Cerebellar nuclear complex (tissue), 1 donor: Measurements from ENCODE around the gene TMBIM1.

ENCODE experiments used
- DNase-seq, 2 experiments: peaks; one replicate each; lab custom pipeline; 2025; lab: John Stamatoyannopoulos, UW

TMBIM1 gene

DNA sequence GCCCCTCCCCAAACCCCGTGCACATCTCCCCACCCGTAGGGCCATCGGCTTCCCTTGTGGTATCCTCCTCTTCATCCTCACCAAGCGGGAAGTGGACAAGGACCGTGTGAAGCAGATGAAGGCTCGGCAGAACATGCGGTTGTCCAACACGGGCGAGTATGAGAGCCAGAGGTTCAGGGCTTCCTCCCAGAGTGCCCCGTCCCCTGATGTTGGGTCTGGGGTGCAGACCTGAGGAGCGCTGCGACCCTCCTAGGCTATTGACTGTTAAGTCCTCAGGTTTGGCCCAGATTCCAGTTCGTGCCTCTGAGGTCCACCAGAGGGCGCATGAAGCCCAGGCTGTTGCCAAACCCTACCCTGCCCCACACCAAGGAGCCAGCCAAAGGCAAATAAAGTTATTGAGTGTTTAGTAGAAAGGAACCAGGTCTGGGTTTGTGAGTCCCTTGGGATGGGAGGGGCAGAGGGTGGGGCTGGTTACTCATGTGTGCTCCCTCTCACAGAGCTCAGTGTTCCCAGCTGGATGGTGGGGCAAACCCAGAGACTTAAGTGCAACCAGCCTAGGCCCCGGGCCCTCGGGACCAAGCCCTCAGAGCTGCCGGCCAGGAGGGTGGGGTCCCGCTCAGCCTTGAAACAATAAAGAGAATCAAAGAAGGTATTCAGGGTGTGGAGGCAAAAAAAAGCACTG, 19.6 kb downstream of the TMBIM1 start:
- peak in 1 of 2 experiments; percentile 42 for DNase-seq

DNA sequence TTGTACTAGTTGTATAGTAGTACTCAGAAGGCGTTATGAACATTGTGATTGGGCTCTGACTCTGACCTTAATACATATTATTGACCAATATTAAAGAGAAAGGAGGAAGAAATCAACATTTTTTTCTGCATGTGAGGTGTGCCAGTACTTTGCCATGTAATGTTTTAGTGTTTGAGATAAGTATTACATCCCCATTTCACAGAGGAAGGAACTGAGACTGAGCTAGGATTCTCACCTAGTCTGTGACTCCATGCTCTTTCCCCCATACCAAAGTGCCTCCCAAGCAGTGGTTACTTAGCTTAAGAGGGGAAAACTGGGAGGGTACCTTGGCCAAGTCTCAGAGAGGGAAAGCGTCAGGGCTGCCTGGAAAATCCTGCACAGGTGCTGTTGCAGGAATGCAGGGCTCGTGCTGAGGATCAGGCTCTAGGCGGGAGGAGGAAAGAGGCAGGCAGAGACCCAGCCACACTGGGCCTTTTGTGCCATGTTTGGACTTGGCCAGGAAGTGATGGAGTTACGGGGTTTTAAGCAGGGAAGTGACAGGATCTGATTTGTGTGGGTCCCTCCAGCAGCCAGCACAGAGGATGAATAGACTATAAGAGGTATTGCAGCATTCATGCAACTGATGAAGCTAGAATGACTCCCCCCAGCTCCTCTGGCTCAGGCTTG, 20.3 kb downstream of the TMBIM1 start:
- DNase-seq: no peak

DNA sequence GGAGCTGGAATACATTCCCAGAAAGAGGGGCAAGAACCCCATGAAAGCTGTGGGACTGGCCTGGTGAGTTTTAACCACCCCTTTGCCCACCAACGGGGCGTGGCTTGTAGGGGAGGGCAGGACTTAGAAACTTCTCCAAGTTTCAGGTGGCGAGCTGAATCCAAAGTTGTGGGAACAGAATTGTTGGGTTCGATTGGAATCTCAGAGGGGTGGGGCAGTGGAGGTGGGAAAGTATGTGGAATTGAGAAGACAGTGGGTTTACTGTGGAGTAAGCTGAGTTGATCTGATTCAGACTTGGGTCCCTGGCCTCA, 20.9 kb downstream of the TMBIM1 start:
- DNase-seq: no peak

DNA sequence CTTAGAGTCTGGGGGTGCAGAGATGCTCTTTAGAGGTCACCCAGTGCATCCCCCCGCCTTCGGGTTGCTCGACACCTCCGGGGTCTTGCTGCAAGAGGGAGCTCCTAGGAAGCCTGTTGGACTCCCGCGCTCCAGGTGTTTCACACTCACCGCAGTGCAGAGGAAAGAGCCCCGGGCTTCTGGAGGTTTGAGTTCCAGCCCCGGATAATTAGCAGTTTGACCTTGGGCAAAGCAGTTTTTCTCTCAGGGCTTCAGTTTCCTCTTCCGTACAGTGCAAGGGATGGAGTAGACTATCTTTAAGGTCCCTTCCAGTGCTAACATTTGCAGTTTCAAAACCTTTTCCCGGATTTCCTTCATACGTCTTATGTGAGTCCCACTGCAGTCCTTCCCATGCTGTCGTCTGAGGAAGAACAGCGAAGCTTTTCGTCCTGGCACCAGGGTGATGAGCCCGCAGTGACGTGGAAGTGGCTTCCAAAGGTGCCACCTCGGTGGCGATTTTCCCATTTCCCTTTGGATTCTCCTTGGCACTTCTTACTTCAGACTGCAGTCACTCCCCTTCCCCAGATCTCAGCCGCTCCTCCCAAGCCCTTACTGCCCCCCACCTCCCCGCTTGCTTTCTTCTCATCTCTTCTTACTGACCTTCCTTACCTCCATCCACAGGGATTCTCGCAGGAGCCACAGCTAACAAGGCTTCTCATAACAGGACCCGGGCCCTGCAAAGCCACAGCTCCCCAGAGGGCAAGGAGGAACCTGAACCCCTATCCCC, 21.4 kb downstream of the TMBIM1 start:
- DNase-seq: no peak

DNA sequence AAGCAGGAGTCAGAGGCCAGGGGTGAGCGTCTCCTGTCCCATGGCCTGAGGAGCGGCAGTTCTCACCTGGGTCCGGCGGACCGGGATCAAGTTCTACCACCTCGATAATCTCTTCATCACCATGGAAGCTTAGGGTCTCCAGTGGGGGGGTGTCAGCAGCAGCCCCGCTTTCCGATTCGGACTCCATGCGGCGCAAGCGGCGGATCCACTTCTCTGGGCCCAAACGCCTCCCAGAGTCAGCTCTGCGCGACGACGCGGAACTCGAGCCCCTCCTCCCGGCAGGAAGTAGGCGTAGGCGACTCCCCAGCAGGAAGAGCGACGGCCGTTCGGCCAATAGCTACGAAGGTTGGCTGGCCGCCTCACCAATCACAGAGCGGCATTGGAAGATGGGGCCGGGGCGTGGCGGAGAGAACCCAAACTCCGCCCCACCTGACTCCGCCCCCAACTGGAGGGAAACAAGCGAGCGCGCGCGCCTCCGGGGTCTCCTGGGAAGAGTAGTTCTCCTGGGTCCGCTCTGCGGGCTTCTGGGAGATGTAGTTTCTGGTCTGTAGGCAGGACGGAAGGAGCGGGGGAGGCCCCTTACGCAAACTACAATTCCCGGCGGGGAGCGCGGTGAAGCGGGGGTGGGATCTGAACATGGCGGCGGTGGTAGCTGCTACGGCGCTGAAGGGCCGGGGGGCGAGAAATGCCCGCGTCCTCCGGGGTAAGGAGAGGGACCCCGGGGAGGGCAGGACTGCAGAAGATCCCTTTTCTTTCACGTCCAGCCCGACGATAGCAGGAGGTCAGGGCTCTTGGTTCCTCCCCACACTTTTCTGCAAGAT, 22.2 kb downstream of the TMBIM1 start, which contains the start of the genes AAMP and PNKD:
Gene AAMP, minus strand, starts transcription at position 238 of the 821 bp plus-strand sequence. Its CDS starts 51 bp downstream, at position 187.
Gene PNKD, plus strand, starts transcription at position 620 of the 821 bp plus-strand sequence. Its CDS starts 17 bp downstream, at position 637.
- DNase-seq: peak; percentile 98 to 99

DNA sequence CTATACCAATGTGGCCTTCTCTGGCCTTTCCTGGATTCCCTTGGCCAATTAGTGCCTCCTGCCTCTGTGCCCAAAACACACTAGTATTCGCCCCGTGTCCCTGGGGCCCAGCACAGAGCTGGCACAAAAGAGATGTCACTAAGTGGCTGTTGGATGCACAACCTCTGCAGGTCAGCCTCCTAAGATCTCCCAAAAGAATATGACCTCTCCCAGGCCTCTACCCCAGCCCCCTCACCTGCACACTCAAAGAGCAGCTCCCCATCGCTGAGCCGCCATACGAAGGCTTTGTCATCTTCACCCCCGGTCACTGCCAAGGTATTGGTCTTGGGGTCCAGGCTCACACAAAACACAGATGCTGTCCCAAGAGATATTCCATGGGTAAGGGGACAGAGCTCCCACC, 25.0 kb downstream of the TMBIM1 start:
- DNase-seq: no peak

DNA sequence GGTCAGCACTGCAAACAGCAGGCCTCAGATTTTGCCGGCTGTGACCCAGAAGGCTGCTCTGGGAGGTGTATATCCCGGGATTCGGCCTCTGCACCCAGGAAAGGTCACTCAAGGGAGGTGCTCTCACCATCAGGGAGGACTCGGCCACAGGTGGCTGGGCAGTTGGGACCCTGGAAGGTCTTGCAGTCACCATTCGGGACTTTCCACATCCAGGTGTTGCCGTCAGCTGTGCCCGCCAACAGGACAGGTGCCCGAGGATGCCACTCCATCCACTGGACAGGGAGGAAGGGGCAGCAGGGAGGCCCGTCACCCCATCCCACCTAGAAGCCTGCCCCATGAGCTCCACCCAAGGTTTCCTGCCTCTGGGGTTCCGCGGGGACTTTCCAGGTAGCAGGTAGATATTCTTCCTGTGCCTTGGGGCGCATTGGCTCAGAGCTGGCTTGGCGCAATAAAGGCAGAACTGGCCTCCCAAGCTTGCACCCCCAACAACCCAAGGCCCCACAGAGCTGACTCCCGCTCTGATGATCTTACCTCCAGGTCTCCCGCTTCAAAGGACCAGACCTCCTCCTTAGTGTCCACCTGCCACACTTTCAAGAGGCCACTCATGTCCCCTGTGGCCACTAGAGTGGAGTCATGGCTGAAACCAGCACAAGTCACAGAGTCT, 25.9 kb downstream of the TMBIM1 start:
- DNase-seq: no peak

DNA sequence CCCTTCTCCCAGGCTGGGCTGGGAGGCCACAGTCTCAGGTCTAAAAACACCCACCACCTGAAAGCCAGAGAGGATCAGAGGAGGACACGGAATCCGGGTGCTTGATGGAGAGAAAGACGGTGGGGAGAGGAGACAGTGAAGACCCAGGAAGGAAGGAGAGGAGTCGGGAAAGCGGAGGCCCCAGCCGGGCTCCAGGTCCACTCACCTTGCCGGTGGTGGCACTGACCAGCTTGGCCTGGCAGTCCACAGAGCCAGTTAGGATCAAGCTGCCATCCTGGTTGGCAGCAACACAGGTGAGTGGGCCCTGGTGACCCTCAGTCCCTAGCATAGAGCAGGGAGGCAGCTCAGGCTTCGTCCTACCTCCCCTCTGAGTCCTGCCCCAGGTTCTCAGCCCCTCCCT, 26.7 kb downstream of the TMBIM1 start:
- no peak for DNase-seq

DNA sequence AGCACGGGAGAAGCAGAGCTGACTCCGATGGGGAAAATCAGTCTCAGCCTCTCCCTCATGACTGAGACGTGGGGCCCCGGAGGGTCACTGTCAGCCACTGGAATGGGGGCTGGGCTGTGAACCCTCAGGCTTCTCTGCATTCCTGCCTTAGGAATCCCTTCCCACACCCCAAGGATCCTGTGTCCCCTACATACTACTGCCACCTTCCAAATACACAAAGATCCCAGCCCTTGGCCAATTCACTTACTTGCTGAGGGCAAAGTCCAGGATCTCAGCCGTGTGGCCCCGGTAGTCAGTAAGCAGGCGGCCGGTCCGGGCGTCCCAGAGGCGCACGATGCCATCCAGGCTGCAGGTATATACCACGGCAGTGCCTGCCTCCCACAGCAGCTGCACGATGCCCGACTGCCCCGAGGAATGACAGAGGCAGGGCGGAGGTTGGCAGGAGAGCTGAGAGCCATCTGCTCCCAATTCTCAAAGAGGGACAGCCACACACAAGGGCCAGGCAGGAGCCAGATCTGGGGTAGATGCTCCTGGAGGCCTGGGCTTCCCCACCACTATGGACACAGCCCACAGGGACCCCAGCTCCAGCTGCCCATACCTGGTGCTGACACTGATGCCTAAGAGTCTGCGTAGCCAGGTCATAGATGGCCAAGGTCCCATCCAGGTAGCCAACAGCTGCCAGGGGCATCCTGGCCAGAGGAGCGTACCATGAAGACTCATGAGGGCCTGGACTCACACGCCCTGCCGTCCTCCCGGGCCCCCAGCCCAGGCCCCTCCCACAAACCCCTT, 27.3 kb downstream of the TMBIM1 start:
- DNase-seq: no peak

DNA sequence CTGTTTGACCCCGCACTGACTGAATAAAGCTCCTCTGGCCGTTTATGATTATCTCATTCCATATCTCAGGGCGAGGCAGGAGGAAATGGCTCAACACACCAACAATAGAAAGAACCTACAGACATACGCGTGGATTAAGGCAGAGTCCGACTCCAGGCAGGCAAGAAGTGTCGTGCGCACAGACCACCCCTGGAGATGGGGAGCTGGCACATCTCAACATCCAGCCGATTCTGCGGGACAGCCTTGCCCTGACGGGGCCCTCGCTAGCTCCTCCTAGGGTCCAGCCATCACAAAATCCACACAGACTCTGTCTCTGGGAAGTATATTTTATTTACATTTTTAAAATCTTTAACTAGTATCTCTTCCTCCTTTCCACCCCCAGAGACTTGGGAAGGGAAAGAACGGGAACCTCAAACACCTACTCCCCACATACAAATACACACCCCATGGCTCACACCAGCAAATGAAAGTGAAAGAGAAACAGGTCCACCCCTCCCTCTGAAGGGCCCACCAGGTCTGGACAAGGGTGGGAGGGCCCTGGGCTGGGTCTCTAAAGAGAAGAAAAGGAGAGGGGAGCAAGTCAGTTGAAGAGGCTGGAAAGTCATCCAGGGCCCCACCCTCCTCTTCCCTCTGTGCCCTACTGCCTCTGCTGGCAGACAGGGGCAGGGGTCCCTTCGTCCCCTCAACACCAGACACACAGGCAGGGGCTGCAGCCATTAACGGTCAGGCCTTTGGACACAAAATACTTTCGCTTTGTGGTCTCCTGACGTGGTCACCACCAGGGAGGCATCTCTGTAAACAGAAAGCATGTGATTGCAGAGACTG, 28.3 kb downstream of the TMBIM1 start:
- DNase-seq: no peak

DNA sequence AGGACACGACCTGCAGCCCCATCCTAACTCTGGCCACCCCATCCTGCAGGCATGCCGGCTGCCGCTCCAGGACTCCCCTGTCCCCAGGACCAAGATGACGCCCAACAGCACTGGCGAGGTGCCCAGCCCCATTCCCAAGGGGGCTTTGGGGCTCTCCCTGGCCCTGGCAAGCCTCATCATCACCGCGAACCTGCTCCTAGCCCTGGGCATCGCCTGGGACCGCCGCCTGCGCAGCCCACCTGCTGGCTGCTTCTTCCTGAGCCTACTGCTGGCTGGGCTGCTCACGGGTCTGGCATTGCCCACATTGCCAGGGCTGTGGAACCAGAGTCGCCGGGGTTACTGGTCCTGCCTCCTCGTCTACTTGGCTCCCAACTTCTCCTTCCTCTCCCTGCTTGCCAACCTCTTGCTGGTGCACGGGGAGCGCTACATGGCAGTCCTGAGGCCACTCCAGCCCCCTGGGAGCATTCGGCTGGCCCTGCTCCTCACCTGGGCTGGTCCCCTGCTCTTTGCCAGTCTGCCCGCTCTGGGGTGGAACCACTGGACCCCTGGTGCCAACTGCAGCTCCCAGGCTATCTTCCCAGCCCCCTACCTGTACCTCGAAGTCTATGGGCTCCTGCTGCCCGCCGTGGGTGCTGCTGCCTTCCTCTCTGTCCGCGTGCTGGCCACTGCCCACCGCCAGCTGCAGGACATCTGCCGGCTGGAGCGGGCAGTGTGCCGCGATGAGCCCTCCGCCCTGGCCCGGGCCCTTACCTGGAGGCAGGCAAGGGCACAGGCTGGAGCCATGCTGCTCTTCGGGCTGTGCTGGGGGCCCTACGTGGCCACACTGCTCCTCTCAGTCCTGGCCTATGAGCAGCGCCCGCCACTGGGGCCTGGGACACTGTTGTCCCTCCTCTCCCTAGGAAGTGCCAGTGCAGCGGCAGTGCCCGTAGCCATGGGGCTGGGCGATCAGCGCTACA, 29.4 kb downstream of the TMBIM1 start:
- DNase-seq: no peak

DNA sequence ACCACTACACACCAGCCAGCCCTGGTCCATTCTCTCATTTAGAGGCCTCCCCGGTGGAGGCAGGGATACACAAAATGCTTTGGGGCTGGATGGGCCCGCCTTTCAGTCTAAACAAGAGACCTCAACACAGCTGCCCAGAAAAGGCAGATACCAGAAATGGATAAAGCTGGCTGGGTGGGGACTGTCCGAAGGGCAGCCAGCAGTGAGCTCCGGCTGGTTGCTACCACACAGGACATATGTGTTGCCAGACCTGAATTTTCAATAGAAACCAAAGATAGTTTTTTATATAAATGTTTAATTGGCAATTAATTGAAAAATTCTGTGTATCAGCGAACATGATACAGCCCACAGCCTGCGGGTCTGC, 30.1 kb downstream of the TMBIM1 start:
- DNase-seq: no peak

DNA sequence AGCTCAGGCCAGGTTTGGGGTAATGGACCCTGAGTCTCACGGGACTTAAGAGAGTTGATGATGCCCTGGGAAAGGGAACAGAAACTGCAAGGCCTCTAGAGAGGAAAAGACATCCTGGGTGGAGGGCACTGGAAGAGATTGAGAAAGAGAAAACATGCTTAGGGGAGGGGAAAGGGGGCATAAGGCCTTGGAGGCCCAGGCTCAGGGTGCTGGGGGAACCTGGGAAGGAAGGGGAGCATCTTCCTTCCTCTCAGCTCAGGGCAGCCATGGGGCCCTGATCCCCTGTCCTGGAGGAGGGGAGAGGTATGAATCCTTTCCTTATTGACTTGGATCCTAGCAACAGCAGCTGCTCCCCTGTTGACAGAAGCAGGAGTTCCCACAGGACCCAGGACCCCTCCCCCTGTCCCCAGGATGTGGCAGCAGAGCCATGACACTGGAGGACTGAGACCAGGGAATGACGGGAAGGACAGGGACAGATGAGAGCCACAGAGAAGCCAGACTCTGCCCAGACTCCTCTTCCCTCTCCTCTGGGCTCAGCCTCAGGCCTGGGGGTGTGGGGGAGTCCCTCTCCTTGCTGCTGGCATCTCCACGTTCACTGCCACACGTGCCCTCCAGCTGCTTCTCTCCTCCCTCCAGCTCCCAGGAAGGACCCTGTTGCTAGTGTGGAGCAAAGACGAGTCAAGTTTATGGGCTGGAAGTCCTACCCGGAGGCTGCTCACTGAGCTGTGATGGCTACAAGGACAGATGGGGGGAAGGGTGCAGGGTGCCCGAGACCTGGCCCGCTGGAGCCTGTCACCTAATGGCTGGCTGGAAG, 30.7 kb downstream of the TMBIM1 start:
- no peak for DNase-seq

DNA sequence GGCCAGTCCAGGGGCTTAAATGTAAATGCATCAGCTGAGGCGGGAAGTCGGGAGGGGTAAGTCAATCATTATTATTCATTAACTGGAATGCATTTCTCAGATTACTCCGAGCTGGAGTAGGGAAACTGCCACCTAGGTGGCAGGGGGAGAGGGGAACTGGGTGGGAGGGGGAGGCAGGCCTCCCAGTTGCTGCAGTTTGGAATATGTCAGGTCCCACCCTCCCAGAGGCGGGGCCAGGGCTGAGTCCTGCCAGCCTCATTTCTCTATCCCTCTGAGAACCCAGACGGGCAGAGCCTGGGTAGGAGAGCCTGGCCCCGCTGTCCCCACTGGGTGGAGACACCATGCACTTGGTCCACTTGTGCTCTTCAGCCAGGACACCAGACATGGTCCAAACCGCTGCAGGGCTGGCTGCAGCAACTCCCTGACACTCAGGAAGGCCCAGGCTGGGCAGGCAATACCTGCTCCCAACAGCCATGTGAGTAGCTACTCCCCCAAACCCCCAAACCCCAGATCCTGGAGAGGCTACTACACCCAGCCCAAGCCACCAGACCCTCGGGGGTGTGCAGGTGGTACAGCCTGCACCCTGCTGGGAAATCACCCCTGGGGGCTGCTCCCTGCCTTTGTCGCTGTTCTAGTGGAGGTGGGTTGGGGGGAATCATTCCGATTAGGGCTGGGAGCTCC, 31.4 kb downstream of the TMBIM1 start, which contains the start of gene GPBAR1:
Gene GPBAR1, plus strand, starts transcription at position 274 of the 681 bp plus-strand sequence. CDS start 1,710 bp downstream, outside the sequence.
- no peak for DNase-seq

DNA sequence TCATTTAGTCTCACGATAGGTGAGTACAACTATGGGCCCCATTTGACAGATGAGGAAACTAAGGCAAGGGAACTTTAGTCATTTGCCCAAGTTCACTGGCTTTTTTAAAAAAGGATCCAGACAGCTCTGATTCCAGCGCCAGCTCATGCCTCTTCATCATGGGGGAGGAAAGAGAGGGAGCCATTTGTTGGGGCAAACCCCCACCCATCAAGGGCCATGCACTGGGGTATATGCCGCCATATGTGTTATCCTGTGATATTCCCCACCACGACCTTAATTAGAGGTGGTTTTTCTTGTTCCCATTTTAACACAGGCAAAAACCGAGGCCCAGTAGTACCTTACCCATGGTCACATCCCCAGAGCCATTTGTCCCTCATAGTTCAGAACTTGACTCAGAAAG, 32.1 kb downstream of the TMBIM1 start:
- no peak for DNase-seq

DNA sequence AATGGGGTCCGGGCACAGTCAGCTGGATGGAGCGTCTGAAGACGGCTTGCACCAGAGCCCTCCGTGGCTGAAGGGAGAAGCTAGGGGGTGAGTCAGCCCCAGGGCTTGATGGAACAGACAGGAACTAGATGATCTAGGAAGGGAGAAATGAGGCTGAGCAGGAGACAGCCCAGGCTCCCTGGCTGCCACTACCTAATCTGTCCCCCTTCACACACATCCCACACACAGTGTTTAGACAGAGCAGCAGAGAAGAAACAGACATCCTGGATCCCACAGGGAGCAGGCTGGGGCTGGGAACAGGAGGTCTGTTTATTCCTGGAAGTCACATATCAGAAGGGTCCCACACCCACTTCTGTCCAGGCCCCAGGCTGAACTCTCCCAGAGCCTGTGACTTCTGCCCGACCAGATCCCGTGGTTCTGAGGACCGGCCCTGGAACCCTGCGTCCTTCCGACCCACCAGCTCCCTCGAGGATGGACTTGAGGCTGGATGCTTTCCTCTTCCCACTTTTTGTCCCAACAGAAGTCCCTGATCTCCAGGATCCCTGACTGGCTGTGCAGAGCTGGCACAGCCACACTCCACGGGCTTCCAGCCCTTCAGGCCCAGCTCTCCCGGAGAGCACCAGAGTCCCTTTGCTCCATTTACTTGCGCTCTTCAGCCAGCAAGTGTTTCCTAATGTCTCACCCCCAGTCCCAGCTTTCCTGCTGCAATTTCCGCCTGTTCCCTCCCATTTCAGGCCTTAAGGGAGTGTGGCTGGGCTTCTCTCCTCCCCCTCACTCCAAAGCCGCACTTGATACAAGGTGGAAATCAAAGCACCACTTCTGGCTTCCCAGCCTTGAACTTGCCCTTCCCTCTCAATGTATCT, 33.0 kb downstream of the TMBIM1 start:
- DNase-seq: no peak
